Measurements from ENCODE around the gene MAPKAP1. TPM values are rescaled to one million over a fixed set of nuclear protein-coding genes. Genes with fewer than 3 reads are reported as not detected.

The MAPKAP1 gene
- total RNA-seq, 1 donor from 2014 or later, result 49.6 TPM

- no peaks in the 10 kb centered on the region for H3K27me3 ChIP-seq
- H3K4me3 ChIP-seq, result no peak overlapping the region
- intact Hi-C loops (cut with DNase I), result no loop called here
- no peak for TF ChIP-seq CTCF (IDR thresholded peaks at IDR 0.05)
- no peak overlapping the region for H3K27ac ChIP-seq
- peaks cover 0 to 9% of the 10 kb centered on the region in 2 donors for H3K4me1 ChIP-seq
- no peak for DNase-seq (ENCODE audit: low spot score in 2 of 2)
- H3K9me3 ChIP-seq, result no peaks in the 10 kb centered on the region
- no peaks in the 10 kb centered on the region for H3K36me3 ChIP-seq
Measured at GRCh38 chr9:125536167-125536772, 170.7 kb downstream of the MAPKAP1 start.

- DNase-seq (ENCODE audit: low spot score in 2 of 2), result no peak
- TF ChIP-seq CTCF (IDR thresholded peaks at IDR 0.05), result no peak
- no peaks in the 10 kb centered on the region for H3K27me3 ChIP-seq
- intact Hi-C loops (cut with DNase I), result no loop called here
- no peak overlapping the region for H3K4me3 ChIP-seq
- no peaks in the 10 kb centered on the region for H3K36me3 ChIP-seq
- no peaks in the 10 kb centered on the region for H3K9me3 ChIP-seq
- H3K27ac ChIP-seq, result no peak overlapping the region
- peaks cover 0 to 9% of the 10 kb centered on the region in 2 donors for H3K4me1 ChIP-seq
Measured at GRCh38 chr9:125534971-125535701, 171.9 kb downstream of the MAPKAP1 start.

GRCh38 chr9:125532812-125533594 is 174.0 kb downstream of the MAPKAP1 start:
- H3K4me1 ChIP-seq, result peaks cover 0 to 6% of the 10 kb centered on the region in 2 donors
- no peak overlapping the region for H3K4me3 ChIP-seq
- H3K27me3 ChIP-seq, result no peaks in the 10 kb centered on the region
- no peak for TF ChIP-seq CTCF (IDR thresholded peaks at IDR 0.05)
- intact Hi-C loops (cut with DNase I), result no loop called here
- H3K36me3 ChIP-seq, result no peaks in the 10 kb centered on the region
- H3K27ac ChIP-seq, result no peak overlapping the region
- DNase-seq (ENCODE audit: low spot score in 2 of 2), result no peak
- H3K9me3 ChIP-seq, result no peaks in the 10 kb centered on the region

- H3K27ac ChIP-seq, result no peak overlapping the region
- no peak for DNase-seq (ENCODE audit: low spot score in 2 of 2)
- peaks cover 0 to under 1% of the 10 kb centered on the region in 2 donors for H3K4me1 ChIP-seq
- no peak for TF ChIP-seq CTCF (IDR thresholded peaks at IDR 0.05)
- H3K27me3 ChIP-seq, result no peaks in the 10 kb centered on the region
- intact Hi-C loops (cut with DNase I), result no loop called here
- H3K9me3 ChIP-seq, result no peaks in the 10 kb centered on the region
- H3K4me3 ChIP-seq, result no peak overlapping the region
- no peaks in the 10 kb centered on the region for H3K36me3 ChIP-seq
Measured at GRCh38 chr9:125532412-125532811, 174.6 kb downstream of the MAPKAP1 start.

- intact Hi-C loops (cut with DNase I), result no loop called here
- no peak for DNase-seq (ENCODE audit: low spot score in 2 of 2)
- Histone ChIP-seq H3K27ac (no peak overlapping the region), H3K4me1 (no peaks in the 10 kb centered on the region), H3K9me3 (no peaks in the 10 kb centered on the region), H3K4me3 (no peak overlapping the region), H3K27me3 (no peaks in the 10 kb centered on the region), H3K36me3 (no peaks in the 10 kb centered on the region)
- TF ChIP-seq CTCF (IDR thresholded peaks at IDR 0.05), result no peak
Measured at GRCh38 chr9:125529589-125530515, 177.2 kb downstream of the MAPKAP1 start.

Data from ascending aorta (tissue), 2 donors.